ENCODE results near the gene SNED1. TPM values are rescaled to one million over a fixed set of nuclear protein-coding genes. Genes with fewer than 3 reads are reported as not detected.

Gene SNED1
- total RNA-seq, 1 donor from 2014 or later, result 18.5 TPM

DNA sequence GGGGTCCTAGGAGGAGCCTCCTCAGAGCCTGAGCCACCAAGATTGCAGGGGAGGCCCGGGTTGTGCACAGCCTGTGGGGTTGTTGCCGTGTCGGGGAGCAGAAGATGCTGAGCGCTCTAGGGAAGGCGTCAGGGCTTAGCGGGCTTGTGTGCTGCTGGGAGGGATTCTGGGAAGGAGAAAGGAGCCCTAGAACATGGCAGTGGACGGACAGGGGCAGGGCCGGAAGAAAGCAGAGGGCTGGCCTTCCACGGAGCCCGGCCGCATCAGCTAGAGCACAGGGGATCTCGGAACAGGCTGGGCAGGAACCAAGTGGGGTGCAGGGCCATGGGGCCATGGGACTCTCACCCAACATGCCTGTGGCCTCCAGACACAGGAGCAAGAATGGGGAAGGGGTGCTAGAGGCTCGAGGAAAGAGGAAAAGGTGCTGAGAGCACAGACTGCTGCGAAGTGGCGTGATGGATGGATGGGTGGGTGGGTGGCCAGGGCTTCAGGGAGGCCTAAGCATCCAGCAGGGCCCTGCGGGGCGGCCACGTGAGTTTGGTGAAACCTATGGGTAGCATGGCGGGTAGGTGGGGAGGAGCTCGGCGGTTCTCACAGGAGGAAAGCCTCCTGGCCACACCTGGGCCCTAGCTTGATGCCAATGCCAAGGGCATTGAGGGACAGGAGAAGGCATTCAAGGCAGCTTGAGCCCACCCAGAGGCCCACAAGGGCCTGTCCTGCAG is 67.9 kb downstream of the SNED1 start:
- no peak for DNase-seq (ENCODE audit: low read depth)

DNA sequence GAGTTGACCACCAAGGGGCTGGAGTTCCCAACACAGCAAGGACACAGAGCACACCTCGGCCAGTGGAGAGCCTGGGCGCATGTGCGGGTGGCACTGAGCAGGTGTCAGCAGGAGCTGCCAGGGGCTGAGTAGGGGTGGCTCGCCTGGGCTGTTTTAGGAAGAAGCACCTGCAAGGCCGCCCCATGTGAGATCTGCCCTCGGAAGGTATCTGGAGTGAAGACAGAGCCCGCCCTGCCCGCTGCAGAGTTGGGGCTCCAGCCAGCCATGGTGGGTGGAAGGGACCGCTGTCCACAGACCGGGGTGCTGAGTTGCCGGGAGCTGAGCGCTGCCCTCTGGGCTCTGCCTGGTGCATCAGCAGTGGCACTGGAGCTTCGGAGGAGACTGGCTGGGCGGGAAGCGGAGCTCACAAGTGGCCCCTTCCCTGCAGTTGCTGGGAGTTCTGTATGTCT is 68.5 kb downstream of the SNED1 start:
- DNase-seq (ENCODE audit: low read depth), result no peak

DNA sequence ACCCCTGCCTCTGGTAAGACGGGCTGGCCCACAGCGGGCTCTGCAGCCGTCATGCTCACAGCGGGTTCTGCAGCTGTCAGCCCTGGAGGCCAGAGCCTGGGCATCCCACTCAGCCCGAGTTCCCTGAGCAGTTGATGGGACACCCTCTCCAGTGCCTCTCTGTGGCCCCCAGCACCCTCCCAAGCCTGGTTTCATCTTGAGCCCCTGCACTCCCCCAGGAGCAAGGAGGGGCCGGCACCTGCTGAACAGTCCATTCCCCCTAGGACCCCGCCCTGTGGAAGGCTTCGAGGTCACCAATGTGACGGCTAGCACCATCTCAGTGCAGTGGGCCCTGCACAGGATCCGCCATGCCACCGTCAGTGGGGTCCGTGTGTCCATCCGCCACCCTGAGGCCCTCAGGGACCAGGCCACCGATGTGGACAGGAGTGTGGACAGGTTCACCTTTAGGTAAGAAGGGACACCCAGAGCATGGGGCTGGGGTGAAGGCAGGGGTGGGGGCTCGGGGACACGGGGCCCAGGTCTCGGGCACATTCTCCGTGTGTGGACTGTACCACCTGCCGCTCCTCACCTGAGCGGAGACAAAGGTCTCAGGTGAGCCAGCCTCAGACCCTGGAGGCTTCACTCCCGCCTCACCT is 69.2 kb downstream of the SNED1 start:
- DNase-seq (ENCODE audit: low read depth), result no peak

DNA sequence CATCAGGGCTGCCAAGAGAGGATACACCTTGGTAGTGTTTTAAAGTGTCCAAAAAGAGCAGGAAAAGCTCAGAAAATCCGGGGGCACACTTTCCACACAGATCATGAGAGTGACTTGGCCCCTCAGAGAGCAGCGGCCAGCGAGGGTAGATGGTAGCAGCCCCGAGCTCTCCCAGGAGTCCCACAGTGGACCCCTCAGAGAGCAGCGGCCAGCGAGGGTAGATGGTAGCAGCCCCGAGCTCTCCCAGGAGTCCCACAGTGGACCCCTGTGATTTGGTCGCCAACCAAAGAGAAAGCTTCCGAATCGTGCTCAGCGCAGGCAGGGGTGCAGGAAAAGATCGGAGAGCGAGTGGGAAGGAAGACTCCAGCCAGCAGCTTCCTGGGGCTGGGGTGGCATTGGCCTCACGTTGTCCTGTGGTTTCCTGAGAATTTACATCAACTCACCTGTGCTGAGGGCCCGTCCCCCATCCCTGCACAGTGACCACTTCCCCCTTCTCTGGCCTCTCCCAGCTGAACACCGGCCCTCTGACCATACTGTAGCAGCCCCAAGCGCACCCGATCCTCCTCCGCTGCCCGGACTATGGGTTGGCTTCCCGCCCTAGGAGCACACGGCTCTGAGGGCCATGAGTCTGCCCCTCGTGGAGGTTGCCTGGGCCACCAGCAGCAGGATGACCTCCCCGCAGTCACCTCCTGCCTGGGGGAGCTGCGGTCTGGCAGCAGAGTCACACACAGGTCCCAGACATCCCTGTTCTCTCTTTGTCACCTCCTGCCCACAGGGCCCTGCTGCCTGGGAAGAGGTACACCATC is 69.9 kb downstream of the SNED1 start:
- no peak for DNase-seq (ENCODE audit: low read depth)

GRCh38 chr2:241068942-241069810 is 70.8 kb downstream of the SNED1 start:
- no peak for DNase-seq (ENCODE audit: low read depth)

GRCh38 chr2:241069821-241070281 is 71.4 kb downstream of the SNED1 start:
- no peak for DNase-seq (ENCODE audit: low read depth)

DNA sequence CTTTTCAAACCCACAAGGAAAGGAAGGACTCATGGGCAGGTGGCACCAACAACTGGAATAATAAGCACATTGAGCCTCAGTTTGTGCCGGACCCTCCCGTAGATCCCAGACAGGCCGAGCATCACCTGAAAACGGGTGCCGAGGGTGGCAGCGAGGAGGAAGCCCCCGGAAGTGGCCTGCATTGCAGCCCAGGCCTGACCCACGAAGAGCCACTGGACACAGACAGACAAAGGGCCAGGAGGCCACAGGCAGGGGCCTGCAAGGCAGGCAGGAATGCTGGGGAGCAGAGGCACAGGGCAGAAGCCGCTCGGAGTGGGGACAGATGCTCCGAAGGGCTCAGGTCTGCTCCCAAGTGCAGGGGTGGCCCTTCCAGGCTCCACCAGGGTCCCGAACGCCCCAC is 71.9 kb downstream of the SNED1 start:
- DNase-seq (ENCODE audit: low read depth), result no peak

- DNase-seq (ENCODE audit: low read depth), result no peak
Measured at GRCh38 chr2:241070811-241071676, 72.6 kb downstream of the SNED1 start.

DNA sequence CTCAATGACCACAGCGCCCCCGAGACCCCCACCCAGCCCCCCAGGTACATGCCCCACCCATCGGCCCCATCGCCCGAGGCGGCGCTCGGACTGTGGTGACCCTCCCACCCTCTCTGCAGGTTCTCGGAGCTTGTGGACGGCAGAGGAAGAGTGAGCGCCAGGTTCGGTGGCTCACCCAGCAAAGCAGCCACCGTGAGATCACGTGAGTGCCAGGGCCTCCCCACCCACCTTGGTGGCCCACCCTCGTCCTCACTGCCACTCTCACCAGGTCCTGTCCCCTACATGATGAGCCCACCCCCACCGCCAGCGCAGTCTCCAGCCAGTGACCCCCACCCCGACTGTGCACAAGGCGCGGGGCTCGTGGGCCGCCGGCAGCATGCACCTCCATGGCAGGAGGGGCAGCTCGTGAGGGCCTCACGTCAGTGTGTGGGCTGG is 73.3 kb downstream of the SNED1 start:
- DNase-seq (ENCODE audit: low read depth), result no peak

GRCh38 chr2:241072151-241072550 is 73.7 kb downstream of the SNED1 start:
- no peak for DNase-seq (ENCODE audit: low read depth)

DNA sequence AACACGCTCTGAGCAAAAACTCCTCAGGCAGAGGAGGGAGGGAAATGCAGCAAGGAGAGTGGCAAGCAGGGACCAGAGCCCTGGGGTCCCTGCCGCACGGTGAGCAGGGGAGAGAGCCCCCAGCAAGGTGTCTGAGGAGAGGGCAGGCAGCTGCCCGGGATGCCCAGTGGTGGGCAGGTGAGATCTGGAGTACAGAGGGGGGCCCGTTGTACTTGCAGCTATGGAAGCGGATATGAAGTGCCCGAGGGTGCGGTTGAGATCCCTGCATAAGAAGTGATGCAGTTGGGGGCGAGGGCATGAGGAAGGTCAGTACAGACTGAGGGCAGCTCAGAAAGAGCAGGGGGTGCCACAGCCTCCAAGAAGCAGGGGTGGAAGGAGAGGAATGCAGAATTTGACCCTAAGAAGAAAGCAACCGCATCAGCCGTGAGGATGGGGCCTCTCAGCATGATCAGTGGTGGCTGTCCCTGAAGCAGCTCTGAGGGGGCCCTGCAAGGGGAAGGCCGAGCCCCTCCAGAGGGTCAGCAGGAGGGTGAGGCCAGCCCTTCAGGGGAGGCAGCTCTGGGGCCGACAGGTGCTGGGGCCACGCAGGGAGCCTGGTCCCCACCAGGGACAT is 74.2 kb downstream of the SNED1 start:
- DNase-seq (ENCODE audit: low read depth), result no peak

DNA sequence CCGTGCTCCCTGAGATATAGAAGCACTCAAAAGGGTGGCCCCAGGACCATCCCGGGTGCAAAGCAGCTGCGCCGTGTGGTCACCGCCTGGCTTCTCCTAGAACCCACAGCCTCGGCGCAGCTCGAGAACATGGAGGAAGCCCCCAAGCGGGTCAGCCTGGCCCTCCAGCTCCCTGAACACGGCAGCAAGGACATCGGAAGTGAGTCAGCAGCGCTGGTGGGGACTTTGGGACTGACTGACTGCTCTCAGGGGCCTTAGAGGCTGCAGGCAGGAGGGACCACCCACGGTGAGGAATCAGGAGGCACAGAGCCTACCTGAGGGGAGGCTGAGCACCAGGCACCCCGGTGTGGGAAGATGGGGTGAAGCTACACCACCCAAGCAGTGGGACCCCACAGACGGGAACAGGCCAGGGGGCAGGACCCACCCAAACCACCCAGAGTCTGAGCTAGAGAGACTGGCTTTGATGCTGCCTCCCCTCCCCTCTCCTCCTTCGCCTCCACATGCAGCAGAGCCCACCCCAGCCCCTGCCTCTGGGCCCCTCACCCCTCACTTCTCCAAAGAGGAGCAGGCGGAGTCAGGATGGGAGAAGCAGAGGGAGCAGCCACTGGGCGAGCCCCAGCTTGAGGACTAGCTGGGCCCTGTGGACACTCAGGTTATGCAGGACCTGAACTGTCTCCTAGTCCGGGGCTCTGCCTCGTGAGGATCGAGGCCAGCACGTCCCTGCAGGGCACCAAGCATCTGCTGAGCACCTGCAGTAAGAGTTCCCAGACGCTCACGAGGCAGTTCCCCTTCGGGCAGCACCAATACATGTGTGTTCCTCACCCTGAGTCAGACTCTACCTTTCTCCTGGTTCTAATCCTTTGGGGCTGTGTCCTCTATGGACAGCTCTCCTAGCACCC is 75.0 kb downstream of the SNED1 start:
- no peak for DNase-seq (ENCODE audit: low read depth)

DNA sequence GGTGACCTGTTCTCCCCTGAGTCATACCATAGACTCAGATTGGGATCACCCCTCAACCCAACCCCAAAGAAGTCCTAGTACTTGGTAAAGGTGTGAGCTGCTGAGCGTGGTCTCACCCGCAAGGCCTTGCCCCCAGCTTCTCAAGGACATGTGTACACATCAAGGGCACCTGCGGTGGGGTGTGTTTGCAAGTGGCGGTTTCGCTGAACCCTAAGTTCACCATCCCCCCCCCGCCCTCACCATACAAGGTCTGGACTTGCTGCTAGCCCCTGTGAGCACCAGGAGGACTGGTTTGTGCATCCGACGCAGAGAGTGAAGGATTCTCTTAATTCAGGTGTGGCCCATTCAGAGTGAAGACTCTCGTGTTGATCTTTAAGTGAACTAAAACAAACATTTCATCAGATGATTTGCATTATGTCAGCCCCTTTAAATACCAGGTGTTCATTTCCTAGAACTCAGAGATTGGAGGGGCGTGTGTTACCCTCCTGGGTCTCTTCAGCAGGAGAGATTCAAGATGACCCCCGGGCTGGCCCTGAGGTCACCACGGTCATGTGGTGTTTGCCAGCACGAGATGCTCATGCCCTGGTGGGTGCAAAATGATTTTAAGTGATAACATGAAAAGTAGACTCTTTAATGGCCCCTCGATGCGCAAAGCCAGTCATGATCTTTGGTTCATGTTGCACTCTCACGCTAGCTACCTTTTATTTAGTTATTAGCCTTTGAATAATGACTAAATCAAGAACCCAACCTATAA is 75.8 kb downstream of the SNED1 start:
- DNase-seq (ENCODE audit: low read depth), result no peak

GRCh38 chr2:241074901-241075540 is 76.6 kb downstream of the SNED1 start:
- DNase-seq (ENCODE audit: low read depth), result no peak

- DNase-seq (ENCODE audit: low read depth), result no peak
Measured at GRCh38 chr2:241080405-241081189, 82.2 kb downstream of the SNED1 start.

- no peak for DNase-seq (ENCODE audit: low read depth)
Measured at GRCh38 chr2:241081190-241081642, 82.8 kb downstream of the SNED1 start.

Measured in myocyte (in vitro differentiated cells).